CD14-positive monocyte (primary cell): ENCODE results near the gene HPGD. TPM values are rescaled to one million over a fixed set of nuclear protein-coding genes. Genes with fewer than 3 reads are reported as not detected.

Experiments
- DNase-seq, 3 donors: peaks; one replicate each; pipeline ENCODE4 v3.0.0-alpha.2; 2011 to 2022
- H2AFZ ChIP-seq: 2 replicates; pipeline ENCODE4 v1.6.0; 2012; ENCODE audit warnings: mild to moderate bottlenecking, low read depth, low read length, inconsistent platforms; ENCODE audit not compliant: insufficient read depth, poor library complexity, severe bottlenecking
- H3K27ac ChIP-seq, 2 donors: 1 replicate in 1 of 2; 2 replicates in 1 of 2; pipeline ENCODE4 v1.5.1; 2012 to 2013; ENCODE audit warnings: low read length in 2 of 2, control low read depth in 1 of 2, inconsistent platforms in 1 of 2, low read depth in 1 of 2, mild to moderate bottlenecking in 1 of 2
- H3K27me3 ChIP-seq, 2 donors: one replicate each; pipeline versions ENCODE4 v1.6.0 to v1.6.1; 2011 to 2013; ENCODE audit warnings: low read length in 2 of 2; ENCODE audit not compliant: control insufficient read depth in 2 of 2, insufficient read depth in 2 of 2
- H3K36me3 ChIP-seq, 2 donors: replicated peaks in 1 of 2; 1 replicate in 1 of 2; 2 replicates in 1 of 2; pipeline versions ENCODE4 v1.5.1 to v1.6.1; 2012 to 2013; ENCODE audit warnings: low read length in 2 of 2, control low read depth in 1 of 2, inconsistent platforms in 1 of 2, mild to moderate bottlenecking in 1 of 2; ENCODE audit not compliant: insufficient read depth in 2 of 2, control insufficient read depth in 1 of 2
- H3K4me1 ChIP-seq, 2 donors: 1 replicate in 1 of 2; 2 replicates in 1 of 2; pipeline versions ENCODE4 v1.5.1 to v1.6.1; 2012 to 2013; ENCODE audit warnings: low read length in 2 of 2, control low read depth in 1 of 2, inconsistent platforms in 1 of 2, mild to moderate bottlenecking in 1 of 2, moderate library complexity in 1 of 2; ENCODE audit not compliant: insufficient read depth in 2 of 2, control insufficient read depth in 1 of 2
- H3K4me2 ChIP-seq: replicated peaks from 2 replicates; pipeline ENCODE3; 2012; ENCODE audit warnings: low read length, moderate library complexity, mild to moderate bottlenecking; ENCODE audit not compliant: poor library complexity, severe bottlenecking; ENCODE audit errors: extremely low read depth
- H3K4me3 ChIP-seq, 3 experiments: fragments of 200-600 bp in 1 of 3; sonication (generic) in 1 of 3; replicated peaks in 1 of 3; 1 replicate in 2 of 3; 2 replicates in 1 of 3; pipeline ENCODE4 v1.5.1; 2011 to 2013; ENCODE audit warnings: low read length in 3 of 3, mild to moderate bottlenecking in 3 of 3, control low read depth in 2 of 3, low read depth in 2 of 3, inconsistent platforms in 1 of 3, moderate library complexity in 1 of 3
- H3K79me2 ChIP-seq: 2 replicates; pipeline ENCODE4 v1.6.0; 2012; ENCODE audit warnings: mild to moderate bottlenecking, control low read depth, inconsistent platforms, low read length, moderate library complexity; ENCODE audit not compliant: insufficient read depth
- H3K9ac ChIP-seq: 2 replicates; pipeline ENCODE4 v1.6.0; 2017; ENCODE audit warnings: low read length, mild to moderate bottlenecking; ENCODE audit not compliant: insufficient read depth, poor library complexity, severe bottlenecking
- H3K9me3 ChIP-seq, 2 donors: replicated peaks in 1 of 2; 1 replicate in 1 of 2; 2 replicates in 1 of 2; pipeline versions ENCODE4 v1.5.1 to v1.6.1; 2012 to 2013; ENCODE audit warnings: low read length in 2 of 2, control low read depth in 1 of 2; ENCODE audit not compliant: control insufficient read depth in 1 of 2, insufficient read depth in 1 of 2
- H4K20me1 ChIP-seq: 2 replicates; pipeline ENCODE4 v1.6.0; 2012; ENCODE audit warnings: mild to moderate bottlenecking, low read length, control low read depth, moderate library complexity; ENCODE audit not compliant: insufficient read depth
- H3K27ac Mint-ChIP-seq, 7 donors: one replicate each; pipeline ENCODE4 v1.8.0; 2020; ENCODE audit warnings: mild to moderate bottlenecking in 7 of 7, mixed read lengths in 7 of 7, moderate library complexity in 6 of 7, inconsistent platforms in 2 of 7
- H3K27me3 Mint-ChIP-seq, 3 donors: one replicate each; pipeline ENCODE4 v1.8.0; 2021 to 2022; ENCODE audit warnings: low read depth in 3 of 3, mild to moderate bottlenecking in 3 of 3, mixed read lengths in 3 of 3, moderate library complexity in 3 of 3, inconsistent platforms in 1 of 3
- H3K36me3 Mint-ChIP-seq, 2 donors: one replicate each; pipeline ENCODE4 v1.8.0; 2020; ENCODE audit warnings: mixed read lengths in 2 of 2, inconsistent platforms in 1 of 2, mild to moderate bottlenecking in 1 of 2
- H3K4me1 Mint-ChIP-seq: one replicate; pipeline ENCODE4 v1.8.0; 2020; ENCODE audit warnings: mild to moderate bottlenecking, mixed read lengths
- H3K4me3 Mint-ChIP-seq, 2 donors: one replicate each; pipeline ENCODE4 v1.8.0; 2020; ENCODE audit warnings: mild to moderate bottlenecking in 2 of 2, mixed read lengths in 2 of 2, moderate library complexity in 1 of 2
- H3K9me3 Mint-ChIP-seq, 7 donors: one replicate each; pipeline ENCODE4 v1.8.0; 2020 to 2022; ENCODE audit warnings: mixed read lengths in 7 of 7, mild to moderate bottlenecking in 6 of 7, moderate library complexity in 6 of 7, inconsistent platforms in 2 of 7
- WGBS: methylation state at CpG from one replicate; pipeline ENCODE4 v1.1.5; 2013; ENCODE audit warnings: missing lambda C conversion rate; ENCODE audit not compliant: insufficient coverage; 5-methylcytosine and 5-hydroxymethylcytosine counted together
- intact Hi-C, 2 donors: fragments of 100-400 bp; cut with micrococcal nuclease; formaldehyde crosslinking; loops; one replicate each; pipeline versions ENCODE4 v1.15.0 to v1.15.1; 2023
- polyA plus RNA-seq, 3 donors: library from polyadenylated mRNA; depleted of rRNA in 1 of 3; unstranded in 2 of 3; stranded (reverse) in 1 of 3; fragments of 300-500 nt in 2 of 3; fragments of >200 nt in 1 of 3; fragmentation: Illumina TruSeq in 2 of 3; gene quantifications; 1 replicate in 2 of 3; 2 replicates in 1 of 3; pipeline ENCODE4 v1.2.3, GENCODE V29; 2012 to 2021
- TF ChIP-seq, protein P1 (sequence below): fragments of 200-600 bp; IDR thresholded peaks from one replicate; pipeline ENCODE4 v1.8.0; 2022; ENCODE audit warnings: antibody characterized with exemption, mild to moderate bottlenecking

HPGD gene
- polyA plus RNA-seq, 3 donors = 0.17 to 2.3 (median 1.3) TPM

GRCh38 chr4:174449152-174449551, 73.1 kb downstream of the HPGD start:
- Histone ChIP-seq H3K27ac (no peak overlapping the region), H3K27me3 (no peaks in the 10 kb centered on the region), H3K4me3 (no peak overlapping the region), H4K20me1 (no peaks in the 10 kb centered on the region), H3K36me3 (no peaks in the 10 kb centered on the region), H3K79me2 (no peaks in the 10 kb centered on the region), H3K9me3 (no peaks in the 10 kb centered on the region), H3K4me1 (no peaks in the 10 kb centered on the region), H3K4me2 (no peak overlapping the region), H3K9ac (no peak overlapping the region), H2AFZ (no peak overlapping the region)
- TF ChIP-seq, protein P1, sequence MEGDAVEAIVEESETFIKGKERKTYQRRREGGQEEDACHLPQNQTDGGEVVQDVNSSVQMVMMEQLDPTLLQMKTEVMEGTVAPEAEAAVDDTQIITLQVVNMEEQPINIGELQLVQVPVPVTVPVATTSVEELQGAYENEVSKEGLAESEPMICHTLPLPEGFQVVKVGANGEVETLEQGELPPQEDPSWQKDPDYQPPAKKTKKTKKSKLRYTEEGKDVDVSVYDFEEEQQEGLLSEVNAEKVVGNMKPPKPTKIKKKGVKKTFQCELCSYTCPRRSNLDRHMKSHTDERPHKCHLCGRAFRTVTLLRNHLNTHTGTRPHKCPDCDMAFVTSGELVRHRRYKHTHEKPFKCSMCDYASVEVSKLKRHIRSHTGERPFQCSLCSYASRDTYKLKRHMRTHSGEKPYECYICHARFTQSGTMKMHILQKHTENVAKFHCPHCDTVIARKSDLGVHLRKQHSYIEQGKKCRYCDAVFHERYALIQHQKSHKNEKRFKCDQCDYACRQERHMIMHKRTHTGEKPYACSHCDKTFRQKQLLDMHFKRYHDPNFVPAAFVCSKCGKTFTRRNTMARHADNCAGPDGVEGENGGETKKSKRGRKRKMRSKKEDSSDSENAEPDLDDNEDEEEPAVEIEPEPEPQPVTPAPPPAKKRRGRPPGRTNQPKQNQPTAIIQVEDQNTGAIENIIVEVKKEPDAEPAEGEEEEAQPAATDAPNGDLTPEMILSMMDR = no peak
- Mint-ChIP-seq H3K36me3 (no peaks in the 10 kb centered on the region), H3K4me3 (no peak overlapping the region), H3K9me3 (peaks cover 0 to 5% (median 0%) of the 10 kb centered on the region in 7 donors), H3K4me1 (no peaks in the 10 kb centered on the region), H3K27ac (no peak overlapping the region), H3K27me3 (peaks cover 0 to 4% (median 2%) of the 10 kb centered on the region in 3 donors)
- WGBS = no CpG with 5 or more reads among the region's 1 CpG
- no peak for DNase-seq
- intact Hi-C loops = no loop called here

GRCh38 chr4:174444390-174444789, 77.9 kb downstream of the HPGD start:
- TF ChIP-seq, protein P1 = no peak
- WGBS = no CpG with 5 or more reads among the region's 1 CpG
- Mint-ChIP-seq H3K4me1 (no peaks in the 10 kb centered on the region), H3K27me3 (peaks cover 1 to 4% (median 2%) of the 10 kb centered on the region in 3 donors), H3K27ac (no peak overlapping the region), H3K4me3 (no peak overlapping the region), H3K36me3 (no peaks in the 10 kb centered on the region), H3K9me3 (peaks cover 2 to 18% (median 10%) of the 10 kb centered on the region in 7 donors)
- Histone ChIP-seq H3K4me3 (no peak overlapping the region), H2AFZ (no peak overlapping the region), H3K4me2 (no peak overlapping the region), H3K27me3 (no peaks in the 10 kb centered on the region), H3K4me1 (no peaks in the 10 kb centered on the region), H3K9me3 (peaks cover 0 to 17% of the 10 kb centered on the region in 2 donors), H4K20me1 (no peaks in the 10 kb centered on the region), H3K27ac (no peak overlapping the region), H3K79me2 (no peaks in the 10 kb centered on the region), H3K9ac (no peak overlapping the region), H3K36me3 (no peaks in the 10 kb centered on the region)
- intact Hi-C loops = no loop called here
- no peak for DNase-seq

Other genes starting within 250 kb of the HPGD start
- gene FBXO8, start 238.8 kb downstream of the HPGD start, polyA plus RNA-seq = 1 to 10 TPM; 3.9 to 6.5 (median 5.4) TPM
- gene CEP44, start 238.6 kb downstream of the HPGD start, polyA plus RNA-seq = 1 to 10 TPM; 1.9 to 3.3 (median 2.2) TPM